Measurements from ENCODE around the gene UBE2E3.

DNA sequence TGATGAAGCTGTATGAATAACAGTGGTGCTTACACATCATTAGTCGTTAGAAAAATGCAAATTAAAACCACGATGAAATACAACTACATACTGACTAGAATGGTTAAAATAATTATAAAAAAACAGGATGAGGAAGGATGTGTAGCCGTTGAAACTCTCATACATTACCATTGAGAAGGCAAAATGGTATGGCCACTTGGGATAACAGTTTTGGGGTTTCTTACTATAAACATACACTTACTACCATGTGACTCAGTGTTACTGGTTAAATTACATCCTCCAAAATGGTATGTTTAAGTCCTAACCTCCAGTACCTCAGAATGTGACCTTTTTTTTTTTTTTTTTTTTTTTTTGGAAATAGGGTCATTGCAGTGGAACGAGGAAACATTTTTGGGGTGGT is 58.4 kb downstream of the UBE2E3 start:
- TF ChIP-seq, protein P1, sequence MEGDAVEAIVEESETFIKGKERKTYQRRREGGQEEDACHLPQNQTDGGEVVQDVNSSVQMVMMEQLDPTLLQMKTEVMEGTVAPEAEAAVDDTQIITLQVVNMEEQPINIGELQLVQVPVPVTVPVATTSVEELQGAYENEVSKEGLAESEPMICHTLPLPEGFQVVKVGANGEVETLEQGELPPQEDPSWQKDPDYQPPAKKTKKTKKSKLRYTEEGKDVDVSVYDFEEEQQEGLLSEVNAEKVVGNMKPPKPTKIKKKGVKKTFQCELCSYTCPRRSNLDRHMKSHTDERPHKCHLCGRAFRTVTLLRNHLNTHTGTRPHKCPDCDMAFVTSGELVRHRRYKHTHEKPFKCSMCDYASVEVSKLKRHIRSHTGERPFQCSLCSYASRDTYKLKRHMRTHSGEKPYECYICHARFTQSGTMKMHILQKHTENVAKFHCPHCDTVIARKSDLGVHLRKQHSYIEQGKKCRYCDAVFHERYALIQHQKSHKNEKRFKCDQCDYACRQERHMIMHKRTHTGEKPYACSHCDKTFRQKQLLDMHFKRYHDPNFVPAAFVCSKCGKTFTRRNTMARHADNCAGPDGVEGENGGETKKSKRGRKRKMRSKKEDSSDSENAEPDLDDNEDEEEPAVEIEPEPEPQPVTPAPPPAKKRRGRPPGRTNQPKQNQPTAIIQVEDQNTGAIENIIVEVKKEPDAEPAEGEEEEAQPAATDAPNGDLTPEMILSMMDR (conservative IDR thresholded peaks at IDR 0.05; ENCODE audit: low read length), result no peak
- no peak for TF ChIP-seq EZH2phosphoT487 (IDR thresholded peaks at IDR 0.05; ENCODE audit: borderline replicate concordance)

Data from Loucy (cell line).